ENCODE results near the gene DTL. TPM values are rescaled to one million over a fixed set of nuclear protein-coding genes. Genes with fewer than 3 reads are reported as not detected.

DTL gene
- total RNA-seq, 3 donors from 2014 or later (not counting 1 experiment from before 2014, with no cell fraction given) = 1.1 to 4.0 (median 3.3) TPM

DNA sequence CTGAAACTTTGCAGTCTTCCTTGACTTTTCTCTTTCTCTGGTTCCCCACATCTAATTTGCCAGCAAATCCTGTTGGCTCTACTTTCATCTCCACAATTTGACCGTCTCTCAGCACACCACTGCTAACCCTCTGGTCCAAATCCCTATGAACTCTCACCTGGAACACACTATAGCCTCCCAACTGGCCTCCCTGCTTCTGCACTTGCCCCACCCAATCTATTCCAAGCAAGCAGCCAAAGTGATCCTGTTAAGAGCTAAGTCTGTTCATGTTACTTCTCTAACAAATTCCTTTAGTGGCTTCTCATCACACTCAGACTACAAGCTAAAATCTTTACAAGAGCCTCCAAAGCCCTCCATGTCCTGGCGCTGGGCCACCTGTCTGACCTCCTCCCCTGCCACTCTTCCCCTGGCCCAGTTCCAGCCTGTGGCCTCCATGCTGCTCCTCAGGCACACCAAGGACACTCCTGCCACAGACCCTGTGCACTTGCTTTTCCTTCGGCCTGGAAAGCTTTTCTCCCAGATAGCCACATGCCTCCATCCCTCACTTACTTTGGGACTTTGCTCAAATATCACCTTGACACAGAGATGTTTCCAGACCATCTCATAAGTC is 104.1 kb downstream of the DTL start:
- no peak overlapping the region for H3K4me3 ChIP-seq (ENCODE audit: low read length)
- no peaks in the 10 kb centered on the region for H3K4me1 ChIP-seq (ENCODE audit: control insufficient read depth, insufficient read depth, low read length)
- H3K36me3 ChIP-seq (ENCODE audit: control insufficient read depth, insufficient read depth, low read length) = no peaks in the 10 kb centered on the region
- Mint-ChIP-seq H3K27ac (no peak overlapping the region), H3K4me1 (no peaks in the 10 kb centered on the region), H3K27me3 (ENCODE audit: low read depth in 2 of 2) (no peaks in the 10 kb centered on the region), H3K4me3 (no peak overlapping the region), H3K9me3 (no peaks in the 10 kb centered on the region), H3K36me3 (no peaks in the 10 kb centered on the region)
- 98% methylated on average over 3 of the region's 3 CpGs for WGBS (ENCODE audit: insufficient coverage)
- intact Hi-C loops (cut with micrococcal nuclease) = no loop called here
- no peaks in the 10 kb centered on the region for H3K27me3 ChIP-seq (ENCODE audit: control insufficient read depth, insufficient read depth, low read length)
- TF ChIP-seq, protein P1, sequence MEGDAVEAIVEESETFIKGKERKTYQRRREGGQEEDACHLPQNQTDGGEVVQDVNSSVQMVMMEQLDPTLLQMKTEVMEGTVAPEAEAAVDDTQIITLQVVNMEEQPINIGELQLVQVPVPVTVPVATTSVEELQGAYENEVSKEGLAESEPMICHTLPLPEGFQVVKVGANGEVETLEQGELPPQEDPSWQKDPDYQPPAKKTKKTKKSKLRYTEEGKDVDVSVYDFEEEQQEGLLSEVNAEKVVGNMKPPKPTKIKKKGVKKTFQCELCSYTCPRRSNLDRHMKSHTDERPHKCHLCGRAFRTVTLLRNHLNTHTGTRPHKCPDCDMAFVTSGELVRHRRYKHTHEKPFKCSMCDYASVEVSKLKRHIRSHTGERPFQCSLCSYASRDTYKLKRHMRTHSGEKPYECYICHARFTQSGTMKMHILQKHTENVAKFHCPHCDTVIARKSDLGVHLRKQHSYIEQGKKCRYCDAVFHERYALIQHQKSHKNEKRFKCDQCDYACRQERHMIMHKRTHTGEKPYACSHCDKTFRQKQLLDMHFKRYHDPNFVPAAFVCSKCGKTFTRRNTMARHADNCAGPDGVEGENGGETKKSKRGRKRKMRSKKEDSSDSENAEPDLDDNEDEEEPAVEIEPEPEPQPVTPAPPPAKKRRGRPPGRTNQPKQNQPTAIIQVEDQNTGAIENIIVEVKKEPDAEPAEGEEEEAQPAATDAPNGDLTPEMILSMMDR (IDR thresholded peaks at IDR 0.05) = no peak
- no peak for ATAC-seq
- H3K9me3 ChIP-seq (ENCODE audit: control insufficient read depth, insufficient read depth, low read length) = no peaks in the 10 kb centered on the region
- DNase-seq = no peak
- H3K27ac ChIP-seq (ENCODE audit: low read length) = no peak overlapping the region

DNA sequence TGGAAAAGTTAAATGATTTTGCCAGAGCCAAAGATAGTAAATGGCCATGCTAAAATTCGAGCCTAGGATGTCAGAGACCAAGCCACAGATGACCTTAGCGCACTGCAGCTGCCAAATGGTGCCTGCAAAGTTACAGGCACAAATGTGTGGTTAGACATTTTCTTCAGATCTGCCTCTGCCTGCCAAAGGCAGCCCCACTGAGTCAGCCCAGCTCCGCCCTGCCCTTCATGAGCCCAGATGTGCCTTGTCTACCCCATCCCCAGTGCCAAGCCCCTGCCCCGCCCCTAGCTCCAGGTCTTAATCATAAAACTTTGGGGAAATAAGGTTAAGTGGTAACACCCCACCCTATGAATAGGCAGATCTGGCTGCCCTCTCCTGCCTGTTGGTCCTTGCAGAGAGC is 105.9 kb downstream of the DTL start:
- intact Hi-C loops (cut with micrococcal nuclease) = no loop called here

DNA sequence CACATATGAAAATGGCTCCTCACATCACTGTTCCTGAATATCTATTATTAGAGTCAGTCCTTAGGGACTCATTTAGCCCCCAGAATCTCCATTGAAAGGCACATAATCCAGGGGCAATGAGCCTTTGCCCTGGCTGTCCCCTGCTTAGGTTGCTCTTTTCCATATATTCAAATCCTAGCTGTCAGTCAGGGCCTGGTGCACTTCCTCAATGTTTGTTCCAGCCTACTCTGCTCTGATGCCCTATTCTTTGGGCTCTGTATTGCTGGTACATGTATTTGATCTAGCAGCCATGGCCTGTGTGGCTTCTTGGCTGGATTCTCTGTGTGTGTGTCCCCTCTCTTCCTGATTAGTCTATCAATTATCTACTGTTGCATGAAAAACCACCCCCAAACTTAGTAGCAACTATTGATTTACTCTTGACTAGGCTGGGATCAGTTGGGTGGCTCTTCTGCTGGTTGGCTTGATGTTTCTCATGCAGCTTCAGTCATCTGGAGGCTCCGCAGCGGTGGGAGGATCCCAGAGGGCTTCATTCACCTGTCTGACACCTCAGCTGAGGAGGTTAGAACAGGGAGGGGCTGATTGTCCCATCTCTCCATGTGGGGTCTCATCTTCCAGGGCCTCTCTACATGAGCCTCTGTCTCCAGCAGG is 107.5 kb downstream of the DTL start:
- H3K36me3 Mint-ChIP-seq = no peaks in the 10 kb centered on the region
- no peak for ATAC-seq
- H3K9me3 Mint-ChIP-seq = no peaks in the 10 kb centered on the region
- no peaks in the 10 kb centered on the region for H3K4me1 Mint-ChIP-seq
- Histone ChIP-seq H3K27me3 (ENCODE audit: control insufficient read depth, insufficient read depth, low read length) (no peaks in the 10 kb centered on the region), H3K4me1 (ENCODE audit: control insufficient read depth, insufficient read depth, low read length) (no peaks in the 10 kb centered on the region), H3K27ac (ENCODE audit: low read length) (no peak overlapping the region), H3K36me3 (ENCODE audit: control insufficient read depth, insufficient read depth, low read length) (no peaks in the 10 kb centered on the region), H3K9me3 (ENCODE audit: control insufficient read depth, insufficient read depth, low read length) (no peaks in the 10 kb centered on the region), H3K4me3 (ENCODE audit: low read length) (no peak overlapping the region)
- H3K4me3 Mint-ChIP-seq = no peak overlapping the region
- 100% methylated on average over 2 of the region's 2 CpGs for WGBS (ENCODE audit: insufficient coverage)
- DNase-seq = no peak
- H3K27me3 Mint-ChIP-seq (ENCODE audit: low read depth in 2 of 2) = no peaks in the 10 kb centered on the region
- no peak overlapping the region for H3K27ac Mint-ChIP-seq
- intact Hi-C loops (cut with micrococcal nuclease) = no loop called here
- TF ChIP-seq, protein P1 (IDR thresholded peaks at IDR 0.05) = no peak

More for the DNA sequence above, 105.9 kb downstream of the DTL start:
- TF ChIP-seq, protein P1 (IDR thresholded peaks at IDR 0.05) = no peak
- Mint-ChIP-seq H3K9me3 (no peaks in the 10 kb centered on the region), H3K4me1 (no peaks in the 10 kb centered on the region), H3K27me3 (ENCODE audit: low read depth in 2 of 2) (no peaks in the 10 kb centered on the region), H3K36me3 (no peaks in the 10 kb centered on the region), H3K27ac (no peak overlapping the region), H3K4me3 (no peak overlapping the region)
- no peak for ATAC-seq
- H3K36me3 ChIP-seq (ENCODE audit: control insufficient read depth, insufficient read depth, low read length) = no peaks in the 10 kb centered on the region
- no peaks in the 10 kb centered on the region for H3K27me3 ChIP-seq (ENCODE audit: control insufficient read depth, insufficient read depth, low read length)
- no peaks in the 10 kb centered on the region for H3K9me3 ChIP-seq (ENCODE audit: control insufficient read depth, insufficient read depth, low read length)
- H3K4me3 ChIP-seq (ENCODE audit: low read length) = no peak overlapping the region
- H3K4me1 ChIP-seq (ENCODE audit: control insufficient read depth, insufficient read depth, low read length) = no peaks in the 10 kb centered on the region
- 91% methylated on average over 4 of the region's 4 CpGs for WGBS (ENCODE audit: insufficient coverage)
- no peak for DNase-seq
- no peak overlapping the region for H3K27ac ChIP-seq (ENCODE audit: low read length)
